Adrenal gland (tissue), 5 donors: ENCODE measurements around the gene SNX8.

Source experiments
- CTCF ChIP-seq, 6 experiments: fragments of 450-650 bp in 4 of 6; fragments of 200-600 bp in 2 of 6; sonication (generic) in 1 of 6; IDR thresholded peaks; 1 replicate in 5 of 6; 2 replicates in 1 of 6; pipeline versions ENCODE4 v1.5.1 to v1.8.0; 2016 to 2021; ENCODE audit warnings: antibody characterized with exemption in 6 of 6, mild to moderate bottlenecking in 2 of 6, moderate library complexity in 1 of 6
- POLR2A ChIP-seq, 2 donors: fragments of 450-650 bp; IDR thresholded peaks; one replicate each; pipeline ENCODE4 v1.6.1; 2017; ENCODE audit warnings: antibody characterized with exemption in 2 of 2, mild to moderate bottlenecking in 2 of 2, moderate library complexity in 1 of 2
- donor health status: DM: no; HTN: no; CAD: no.

- TF ChIP-seq CTCF (IDR thresholded peaks at IDR 0.05) (peak in 1 of 6 experiments; percentile 5), POLR2A (IDR thresholded peaks at IDR 0.05) (no peak)
Measured at GRCh38 chr7:2231992-2232765, 82.1 kb downstream of the SNX8 start.
